Mucosa of descending colon (tissue), 3 donors: ENCODE results near the gene EMC10. TPM values are rescaled to one million over a fixed set of nuclear protein-coding genes. Genes with fewer than 3 reads are reported as not detected.

ENCODE experiments used
- ATAC-seq: fragments of 200-7000 bp; cut with Tn5 transposase; one replicate; pipeline ENCODE4 v1.9.1; 2020; ENCODE audit warnings: mild to moderate bottlenecking, moderate library complexity
- DNase-seq, 3 donors: peaks; one replicate each; pipeline ENCODE4 v3.0.0-alpha.2; 2020
- H3K36me3 ChIP-seq: fragments of 200-600 bp; one replicate; pipeline ENCODE4 v1.8.0; 2021; ENCODE audit warnings: low read depth, mild to moderate bottlenecking
- H3K4me1 ChIP-seq: fragments of 200-600 bp; one replicate; pipeline ENCODE4 v1.8.0; 2021; ENCODE audit warnings: low read depth, mild to moderate bottlenecking
- H3K4me3 ChIP-seq: fragments of 200-600 bp; one replicate; pipeline ENCODE4 v1.8.0; 2021; ENCODE audit warnings: mild to moderate bottlenecking
- H3K9me3 ChIP-seq: fragments of 200-600 bp; one replicate; pipeline ENCODE4 v1.8.0; 2021; ENCODE audit warnings: mild to moderate bottlenecking
- CTCF ChIP-seq: fragments of 200-600 bp; IDR thresholded peaks from one replicate; pipeline ENCODE4 v1.8.0; 2022; ENCODE audit warnings: antibody characterized with exemption, mild to moderate bottlenecking
- intact Hi-C, 2 donors: fragments of 100-400 bp; cut with DNase I in 1 of 2; cut with micrococcal nuclease in 1 of 2; formaldehyde crosslinking; loops; one replicate each; pipeline versions ENCODE4 v1.11.0 to v1.11.1; 2022; cut with DNase I, micrococcal nuclease
- total RNA-seq, 3 donors: library from RNA; stranded (reverse); fragmentation: NEBNext Ultra II Directional in 2 of 3; extraction: Animal tissue kit (Norgen Biotek cat#: 25700) in 2 of 3; gene quantifications; one replicate each; pipeline versions ENCODE4 v1.2.1 to v1.2.4, GENCODE V29; 2021 to 2023
- donor health status: DM: no; HTN: no; CAD: no; lungs with moderate emphysema.
- donor health status: DM: no; HTN: no; CAD: no.
- donor health status: DM: no; HTN: yes; CAD: no.

The EMC10 gene
- total RNA-seq, 3 donors from 2014 or later, result 79.6 to 121 (median 108) TPM

- intact Hi-C loops, result no loop called here
- TF ChIP-seq CTCF, result no peak
- Histone ChIP-seq H3K4me3 (no peak overlapping the region), H3K4me1 (no peaks in the 10 kb centered on the region), H3K36me3 (no peaks in the 10 kb centered on the region), H3K9me3 (no peaks in the 10 kb centered on the region)
- DNase-seq (no peak), ATAC-seq (no peak)
Measured at GRCh38 chr19:50447750-50448149, 28.6 kb upstream of the EMC10 start.

GRCh38 chr19:50449236-50449899, 26.9 kb upstream of the EMC10 start:
- H3K4me3 ChIP-seq, result no peak overlapping the region
- H3K9me3 ChIP-seq, result no peaks in the 10 kb centered on the region
- DNase-seq (no peak), ATAC-seq (no peak)
- no peaks in the 10 kb centered on the region for H3K4me1 ChIP-seq
- intact Hi-C loops, result no loop called here
- no peak for TF ChIP-seq CTCF
- H3K36me3 ChIP-seq, result no peaks in the 10 kb centered on the region

GRCh38 chr19:50450369-50451222, 25.7 kb upstream of the EMC10 start:
- H3K4me1 ChIP-seq, result no peaks in the 10 kb centered on the region
- no peaks in the 10 kb centered on the region for H3K36me3 ChIP-seq
- no peak for DNase-seq
- no peaks in the 10 kb centered on the region for H3K9me3 ChIP-seq
- no peak for TF ChIP-seq CTCF
- no peak for ATAC-seq
- no peak overlapping the region for H3K4me3 ChIP-seq
- intact Hi-C loops, result no loop called here

- no peak overlapping the region for H3K4me3 ChIP-seq
- ATAC-seq (no peak), DNase-seq (no peak)
- H3K36me3 ChIP-seq, result no peaks in the 10 kb centered on the region
- TF ChIP-seq CTCF, result no peak
- H3K9me3 ChIP-seq, result no peaks in the 10 kb centered on the region
- intact Hi-C loops, result no loop called here
- no peaks in the 10 kb centered on the region for H3K4me1 ChIP-seq
Measured at GRCh38 chr19:50451223-50451534, 25.1 kb upstream of the EMC10 start.

- H3K9me3 ChIP-seq, result no peaks in the 10 kb centered on the region
- no peaks in the 10 kb centered on the region for H3K36me3 ChIP-seq
- ATAC-seq (no peak), DNase-seq (no peak)
- H3K4me3 ChIP-seq, result no peak overlapping the region
- no peaks in the 10 kb centered on the region for H3K4me1 ChIP-seq
- intact Hi-C loops, result no loop called here
- TF ChIP-seq CTCF, result no peak
Measured at GRCh38 chr19:50453243-50453642, 23.1 kb upstream of the EMC10 start.
